GM12878 (cell line): ENCODE measurements around the gene NSMCE1. TPM values are rescaled to one million over a fixed set of nuclear protein-coding genes. Genes with fewer than 3 reads are reported as not detected.

ENCODE experiments used
- CHD1 ChIP-seq: IDR thresholded peaks from 2 replicates; pipeline ENCODE4 v1.6.1; 2012; ENCODE audit warnings: low read depth, low read length, improper control_type of control experiment
- CHD4 ChIP-seq: fragments of 200-600 bp; sonication (generic); IDR thresholded peaks from 2 replicates; pipeline ENCODE4 v1.6.1; 2016; ENCODE audit warnings: mild to moderate bottlenecking
- CREB1 ChIP-seq: IDR thresholded peaks from 2 replicates; pipeline ENCODE4 v1.6.1; 2012; ENCODE audit warnings: low read depth, mild to moderate bottlenecking, inconsistent platforms
- DPF2 ChIP-seq: fragments of 450-650 bp; IDR thresholded peaks from 2 replicates; pipeline ENCODE4 v1.6.1; 2017; ENCODE audit warnings: mild to moderate bottlenecking
- EGR1 ChIP-seq, 2 experiments: IDR thresholded peaks; 1 replicate in 1 of 2; 2 replicates in 1 of 2; pipeline ENCODE4 v1.6.1; 2011 to 2012; ENCODE audit warnings: low read depth in 2 of 2, low read length in 2 of 2, borderline replicate concordance in 1 of 2, mild to moderate bottlenecking in 1 of 2, moderate library complexity in 1 of 2
- FOS ChIP-seq: IDR thresholded peaks from 3 replicates; pipeline ENCODE4 v1.6.1; 2011; ENCODE audit warnings: borderline replicate concordance; ENCODE audit not compliant: insufficient read length; ENCODE audit errors: extremely low read depth
- FOXK2 ChIP-seq: fragments of 450-650 bp; IDR thresholded peaks from 2 replicates; pipeline ENCODE4 v1.6.1; 2017; ENCODE audit warnings: mild to moderate bottlenecking, moderate library complexity
- HCFC1 ChIP-seq: fragments of 150-350 bp; IDR thresholded peaks from 2 replicates; pipeline ENCODE4 v1.6.1; 2014; ENCODE audit warnings: low read length
- JUNB ChIP-seq: IDR thresholded peaks from 2 replicates; pipeline ENCODE4 v1.6.1; 2016; ENCODE audit warnings: antibody characterized with exemption, mild to moderate bottlenecking
- MYB ChIP-seq: fragments of 150-350 bp; IDR thresholded peaks from 2 replicates; pipeline ENCODE4 v1.6.1; 2014; ENCODE audit warnings: mild to moderate bottlenecking, low read depth, low read length, borderline replicate concordance
- POLR2A ChIP-seq: IDR thresholded peaks from 2 replicates; pipeline ENCODE4 v1.6.1; 2011; ENCODE audit warnings: low read depth, mild to moderate bottlenecking, low read length
- POLR2AphosphoS5 ChIP-seq: IDR thresholded peaks from 2 replicates; pipeline ENCODE4 v1.6.1; 2011; ENCODE audit warnings: mild to moderate bottlenecking, low read length, inconsistent platforms
- RB1 ChIP-seq: fragments of 450-650 bp; formaldehyde crosslinking; IDR thresholded peaks from 2 replicates; pipeline ENCODE4 v1.6.1; 2017; ENCODE audit warnings: mild to moderate bottlenecking, borderline replicate concordance
- SIN3A ChIP-seq: IDR thresholded peaks from 2 replicates; pipeline ENCODE4 v1.6.1; 2012; ENCODE audit warnings: low read depth, low read length, improper control_type of control experiment
- SMAD1 ChIP-seq: fragments of 450-650 bp; IDR thresholded peaks from 2 replicates; pipeline ENCODE4 v1.6.1; 2018; ENCODE audit warnings: mild to moderate bottlenecking, low read depth; ENCODE audit not compliant: partially characterized antibody
- SMARCA5 ChIP-seq: fragments of 450-650 bp; IDR thresholded peaks from 2 replicates; pipeline ENCODE4 v1.6.1; 2017; ENCODE audit warnings: mild to moderate bottlenecking
- SREBF2 ChIP-seq: IDR thresholded peaks from 2 replicates; pipeline ENCODE4 v1.6.1; 2012; ENCODE audit warnings: mild to moderate bottlenecking, low read length
- TBL1XR1 ChIP-seq: IDR thresholded peaks from 2 replicates; pipeline ENCODE4 v1.6.1; 2012; ENCODE audit warnings: low read depth, low read length, improper control_type of control experiment
- ZBED1 ChIP-seq: IDR thresholded peaks from 2 replicates; pipeline ENCODE4 v1.6.1; 2016; ENCODE audit warnings: borderline replicate concordance
- ZNF217 ChIP-seq: fragments of 450-650 bp; IDR thresholded peaks from 2 replicates; pipeline ENCODE4 v1.6.1; 2017; ENCODE audit warnings: antibody characterized with exemption, mild to moderate bottlenecking
- polyA plus RNA-seq, 11 experiments: library from polyadenylated mRNA; depleted of rRNA in 4 of 11; unstranded in 6 of 11; stranded (reverse) in 5 of 11; fragments of >200 nt; fragmentation: Nextera tagmentation in 4 of 11; fragmentation: Illumina TruSeq in 1 of 11; extraction: Ambion mirVana in 4 of 11; extraction: Trizol in 1 of 11; gene quantifications; 1 replicate in 1 of 11; 2 replicates in 10 of 11; pipeline versions ENCODE4 v1.2.1 to v1.2.3, GENCODE V29; 2011 to 2016; ENCODE audit warnings: inconsistent platforms in 2 of 11, missing spikeins in 2 of 11, low read depth in 1 of 11
- total RNA-seq, 4 experiments: library from RNA; depleted of rRNA in 3 of 4; stranded (reverse); fragments of >200 nt in 3 of 4; fragmentation: Illumina TruSeq in 1 of 4; extraction: Trizol in 1 of 4; gene quantifications; 2 replicates each; pipeline versions ENCODE4 v1.2.1 to v1.2.3, GENCODE V29; 2013 to 2021
- TF ChIP-seq, protein P1 (sequence below): fragments of 450-650 bp; IDR thresholded peaks from 2 replicates; pipeline ENCODE4 v1.6.1; 2017; ENCODE audit warnings: borderline replicate concordance
- TF ChIP-seq, protein P2 (sequence below): IDR thresholded peaks from 2 replicates; pipeline ENCODE4 v1.6.1; 2012; ENCODE audit warnings: low read depth, low read length, improper control_type of control experiment
- TF ChIP-seq, protein P3 (sequence below): IDR thresholded peaks from 2 replicates; pipeline ENCODE4 v1.6.1; 2011; ENCODE audit warnings: borderline replicate concordance, low read depth, mild to moderate bottlenecking, moderate library complexity, mixed read lengths, low read length; ENCODE audit not compliant: insufficient read depth; ENCODE audit errors: extremely low read length
- TF ChIP-seq, protein P4 (sequence below): fragments of 450-650 bp; IDR thresholded peaks from 2 replicates; pipeline ENCODE4 v1.6.1; 2016; ENCODE audit warnings: mild to moderate bottlenecking, moderate library complexity, borderline replicate concordance
- TF ChIP-seq, protein P5 (sequence below): IDR thresholded peaks from 2 replicates; pipeline ENCODE4 v1.6.1; 2012; ENCODE audit warnings: low read depth, low read length, improper control_type of control experiment

Gene NSMCE1
- total and polyA plus RNA-seq, 10 of the 15 experiments (the other 5 are each of a cell fraction or from before 2014, with no cell fraction given) = 54.0 to 214 (median 71.4) TPM

DNA sequence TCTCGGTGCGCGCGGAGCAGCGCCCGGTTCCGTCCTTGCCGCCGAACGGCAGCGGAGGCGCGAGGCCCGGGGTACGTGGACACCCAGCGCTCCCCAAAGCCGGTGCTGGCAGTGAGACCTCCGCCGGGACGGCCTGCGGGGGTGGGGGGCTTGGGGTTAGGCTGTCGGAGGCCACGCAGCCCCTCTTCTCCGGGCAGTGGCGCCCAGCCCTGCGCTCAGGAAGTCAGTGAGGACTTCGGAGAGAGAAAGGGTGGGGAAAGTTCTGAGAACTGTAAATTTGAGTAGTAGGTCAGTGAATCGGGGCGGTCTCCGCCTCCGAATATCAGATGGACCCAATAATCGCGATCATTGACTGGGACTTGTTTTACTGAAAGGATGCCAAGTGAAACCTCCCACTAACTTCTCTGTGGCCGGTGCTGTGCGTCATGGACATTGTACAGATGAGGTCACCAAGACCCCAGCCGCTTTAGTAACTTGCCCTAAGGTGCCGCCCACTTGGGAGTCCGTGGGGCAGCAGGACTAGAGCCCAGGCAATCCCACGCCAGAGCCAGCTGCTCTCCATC is 45.7 kb upstream of the NSMCE1 start (continued):
- TF ChIP-seq, protein P1, sequence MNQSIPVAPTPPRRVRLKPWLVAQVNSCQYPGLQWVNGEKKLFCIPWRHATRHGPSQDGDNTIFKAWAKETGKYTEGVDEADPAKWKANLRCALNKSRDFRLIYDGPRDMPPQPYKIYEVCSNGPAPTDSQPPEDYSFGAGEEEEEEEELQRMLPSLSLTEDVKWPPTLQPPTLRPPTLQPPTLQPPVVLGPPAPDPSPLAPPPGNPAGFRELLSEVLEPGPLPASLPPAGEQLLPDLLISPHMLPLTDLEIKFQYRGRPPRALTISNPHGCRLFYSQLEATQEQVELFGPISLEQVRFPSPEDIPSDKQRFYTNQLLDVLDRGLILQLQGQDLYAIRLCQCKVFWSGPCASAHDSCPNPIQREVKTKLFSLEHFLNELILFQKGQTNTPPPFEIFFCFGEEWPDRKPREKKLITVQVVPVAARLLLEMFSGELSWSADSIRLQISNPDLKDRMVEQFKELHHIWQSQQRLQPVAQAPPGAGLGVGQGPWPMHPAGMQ = no peak
- peak; percentile 78 for TF ChIP-seq CREB1
- peak in 1 of 2 experiments; percentile 40; a peak in 1 of 3 replicates for TF ChIP-seq EGR1 (IDR thresholded peaks at IDR 0.05; ENCODE audit: borderline replicate concordance in 1 of 2, low read depth in 2 of 2, low read length in 2 of 2)
- TF ChIP-seq ZNF217 = no peak
- TF ChIP-seq, protein P2, sequence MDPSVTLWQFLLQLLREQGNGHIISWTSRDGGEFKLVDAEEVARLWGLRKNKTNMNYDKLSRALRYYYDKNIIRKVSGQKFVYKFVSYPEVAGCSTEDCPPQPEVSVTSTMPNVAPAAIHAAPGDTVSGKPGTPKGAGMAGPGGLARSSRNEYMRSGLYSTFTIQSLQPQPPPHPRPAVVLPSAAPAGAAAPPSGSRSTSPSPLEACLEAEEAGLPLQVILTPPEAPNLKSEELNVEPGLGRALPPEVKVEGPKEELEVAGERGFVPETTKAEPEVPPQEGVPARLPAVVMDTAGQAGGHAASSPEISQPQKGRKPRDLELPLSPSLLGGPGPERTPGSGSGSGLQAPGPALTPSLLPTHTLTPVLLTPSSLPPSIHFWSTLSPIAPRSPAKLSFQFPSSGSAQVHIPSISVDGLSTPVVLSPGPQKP = no peak
- peak; percentile 70 for TF ChIP-seq SMARCA5
- no peak for TF ChIP-seq FOS
- TF ChIP-seq JUNB = 0 out of 2 replicates have a peak, but pooled peaks have one; percentile 4
- TF ChIP-seq POLR2AphosphoS5 = peak; percentile 83
- 0 out of 2 replicates have a peak, but pooled peaks have one; percentile 9 for TF ChIP-seq DPF2
- no peak for TF ChIP-seq MYB
- TF ChIP-seq, protein P3, sequence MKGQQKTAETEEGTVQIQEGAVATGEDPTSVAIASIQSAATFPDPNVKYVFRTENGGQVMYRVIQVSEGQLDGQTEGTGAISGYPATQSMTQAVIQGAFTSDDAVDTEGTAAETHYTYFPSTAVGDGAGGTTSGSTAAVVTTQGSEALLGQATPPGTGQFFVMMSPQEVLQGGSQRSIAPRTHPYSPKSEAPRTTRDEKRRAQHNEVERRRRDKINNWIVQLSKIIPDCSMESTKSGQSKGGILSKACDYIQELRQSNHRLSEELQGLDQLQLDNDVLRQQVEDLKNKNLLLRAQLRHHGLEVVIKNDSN = no peak
- no peak for TF ChIP-seq SREBF2
- TF ChIP-seq ZBED1 = peak; percentile 78
- TF ChIP-seq CHD4 = no peak
- no peak for TF ChIP-seq HCFC1
- TF ChIP-seq, protein P4, sequence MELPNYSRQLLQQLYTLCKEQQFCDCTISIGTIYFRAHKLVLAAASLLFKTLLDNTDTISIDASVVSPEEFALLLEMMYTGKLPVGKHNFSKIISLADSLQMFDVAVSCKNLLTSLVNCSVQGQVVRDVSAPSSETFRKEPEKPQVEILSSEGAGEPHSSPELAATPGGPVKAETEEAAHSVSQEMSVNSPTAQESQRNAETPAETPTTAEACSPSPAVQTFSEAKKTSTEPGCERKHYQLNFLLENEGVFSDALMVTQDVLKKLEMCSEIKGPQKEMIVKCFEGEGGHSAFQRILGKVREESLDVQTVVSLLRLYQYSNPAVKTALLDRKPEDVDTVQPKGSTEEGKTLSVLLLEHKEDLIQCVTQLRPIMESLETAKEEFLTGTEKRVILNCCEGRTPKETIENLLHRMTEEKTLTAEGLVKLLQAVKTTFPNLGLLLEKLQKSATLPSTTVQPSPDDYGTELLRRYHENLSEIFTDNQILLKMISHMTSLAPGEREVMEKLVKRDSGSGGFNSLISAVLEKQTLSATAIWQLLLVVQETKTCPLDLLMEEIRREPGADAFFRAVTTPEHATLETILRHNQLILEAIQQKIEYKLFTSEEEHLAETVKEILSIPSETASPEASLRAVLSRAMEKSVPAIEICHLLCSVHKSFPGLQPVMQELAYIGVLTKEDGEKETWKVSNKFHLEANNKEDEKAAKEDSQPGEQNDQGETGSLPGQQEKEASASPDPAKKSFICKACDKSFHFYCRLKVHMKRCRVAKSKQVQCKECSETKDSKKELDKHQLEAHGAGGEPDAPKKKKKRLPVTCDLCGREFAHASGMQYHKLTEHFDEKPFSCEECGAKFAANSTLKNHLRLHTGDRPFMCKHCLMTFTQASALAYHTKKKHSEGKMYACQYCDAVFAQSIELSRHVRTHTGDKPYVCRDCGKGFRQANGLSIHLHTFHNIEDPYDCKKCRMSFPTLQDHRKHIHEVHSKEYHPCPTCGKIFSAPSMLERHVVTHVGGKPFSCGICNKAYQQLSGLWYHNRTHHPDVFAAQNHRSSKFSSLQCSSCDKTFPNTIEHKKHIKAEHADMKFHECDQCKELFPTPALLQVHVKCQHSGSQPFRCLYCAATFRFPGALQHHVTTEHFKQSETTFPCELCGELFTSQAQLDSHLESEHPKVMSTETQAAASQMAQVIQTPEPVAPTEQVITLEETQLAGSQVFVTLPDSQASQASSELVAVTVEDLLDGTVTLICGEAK = no peak
- TF ChIP-seq FOXK2 = no peak
- peak; percentile 38; the same call in 1 of the 2 replicates for TF ChIP-seq POLR2A
- no peak for TF ChIP-seq TBL1XR1
- TF ChIP-seq CHD1 = 0 out of 2 replicates have a peak, but pooled peaks have one; percentile 29
- TF ChIP-seq RB1 = no peak
- TF ChIP-seq, protein P5, sequence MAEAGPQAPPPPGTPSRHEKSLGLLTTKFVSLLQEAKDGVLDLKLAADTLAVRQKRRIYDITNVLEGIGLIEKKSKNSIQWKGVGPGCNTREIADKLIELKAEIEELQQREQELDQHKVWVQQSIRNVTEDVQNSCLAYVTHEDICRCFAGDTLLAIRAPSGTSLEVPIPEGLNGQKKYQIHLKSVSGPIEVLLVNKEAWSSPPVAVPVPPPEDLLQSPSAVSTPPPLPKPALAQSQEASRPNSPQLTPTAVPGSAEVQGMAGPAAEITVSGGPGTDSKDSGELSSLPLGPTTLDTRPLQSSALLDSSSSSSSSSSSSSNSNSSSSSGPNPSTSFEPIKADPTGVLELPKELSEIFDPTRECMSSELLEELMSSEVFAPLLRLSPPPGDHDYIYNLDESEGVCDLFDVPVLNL = no peak
- no peak for TF ChIP-seq SIN3A
- TF ChIP-seq SMAD1 = no peak
